GM23248 (cell line): ENCODE measurements around the gene RYR3.

Source experiments
- EZH2 ChIP-seq: fragments of 200-600 bp; sonication (generic); IDR thresholded peaks from 2 replicates; pipeline ENCODE4 v1.6.1; 2018; ENCODE audit warnings: antibody characterized with exemption, mild to moderate bottlenecking; ENCODE audit not compliant: insufficient read depth, poor library complexity, severe bottlenecking
- EZH2phosphoT487 ChIP-seq: fragments of 200-600 bp; sonication (generic); IDR thresholded peaks from 2 replicates; pipeline ENCODE4 v1.6.1; 2018; ENCODE audit warnings: antibody characterized with exemption, moderate library complexity, mild to moderate bottlenecking, low read depth; ENCODE audit not compliant: insufficient read depth

GRCh38 chr15:33671456-33671855, 360.7 kb downstream of the RYR3 start:
- TF ChIP-seq EZH2phosphoT487 (no peak), EZH2 (no peak)
